ENCODE results near the gene CMTM8. TPM values are rescaled to one million over a fixed set of nuclear protein-coding genes. Genes with fewer than 3 reads are reported as not detected.

Gene CMTM8
- total RNA-seq, 1 donor from 2014 or later, result 1.6 TPM

GRCh38 chr3:32334675-32335074 is 96.2 kb downstream of the CMTM8 start:
- DNase-seq (ENCODE audit: low read depth in 2 of 2), result peak in 1 of 2 donors; percentile 44

GRCh38 chr3:32335365-32336112 is 97.1 kb downstream of the CMTM8 start:
- peak in 1 of 2 donors; percentile 21 for DNase-seq (ENCODE audit: low read depth in 2 of 2)

GRCh38 chr3:32336113-32336498 is 97.6 kb downstream of the CMTM8 start:
- DNase-seq (ENCODE audit: low read depth in 2 of 2), result no peak

GRCh38 chr3:32337505-32337904 is 99.0 kb downstream of the CMTM8 start:
- no peak for DNase-seq (ENCODE audit: low read depth in 2 of 2)

- DNase-seq (ENCODE audit: low read depth in 2 of 2), result peak; percentile 65 to 77
These were observed 101.6 kb downstream of the CMTM8 start for GRCh38 chr3:32340039-32340438.

- peak; percentile 32 to 62 for DNase-seq (ENCODE audit: low read depth in 2 of 2)
These were observed 102.3 kb downstream of the CMTM8 start for GRCh38 chr3:32340611-32341365.

GRCh38 chr3:32347343-32348125 is 109.1 kb downstream of the CMTM8 start:
- DNase-seq (ENCODE audit: low read depth in 2 of 2), result no peak

GRCh38 chr3:32349184-32349583 is 110.7 kb downstream of the CMTM8 start:
- no peak for DNase-seq (ENCODE audit: low read depth in 2 of 2)

GRCh38 chr3:32352563-32352962 is 114.1 kb downstream of the CMTM8 start:
- no peak for DNase-seq (ENCODE audit: low read depth in 2 of 2)

- no peak for DNase-seq (ENCODE audit: low read depth in 2 of 2)
These were observed 114.9 kb downstream of the CMTM8 start for GRCh38 chr3:32353351-32353750.

GRCh38 chr3:32354362-32354778 is 115.9 kb downstream of the CMTM8 start:
- peak; percentile 65 to 75 for DNase-seq (ENCODE audit: low read depth in 2 of 2)

GRCh38 chr3:32355751-32356291 is 117.3 kb downstream of the CMTM8 start:
- DNase-seq (ENCODE audit: low read depth in 2 of 2), result peak in 1 of 2 donors; percentile 53

GRCh38 chr3:32359766-32360492 is 121.4 kb downstream of the CMTM8 start:
- DNase-seq (ENCODE audit: low read depth in 2 of 2), result no peak

GRCh38 chr3:32360493-32360827 is 122.0 kb downstream of the CMTM8 start:
- no peak for DNase-seq (ENCODE audit: low read depth in 2 of 2)

GRCh38 chr3:32366638-32367397 is 128.3 kb downstream of the CMTM8 start:
- peak in 1 of 2 donors; percentile 57 for DNase-seq (ENCODE audit: low read depth in 2 of 2)

- DNase-seq (ENCODE audit: low read depth in 2 of 2), result no peak
These were observed 129.0 kb downstream of the CMTM8 start for GRCh38 chr3:32367442-32367841.

- DNase-seq (ENCODE audit: low read depth in 2 of 2), result no peak
These were observed 133.2 kb downstream of the CMTM8 start for GRCh38 chr3:32371461-32372212.

- DNase-seq (ENCODE audit: low read depth in 2 of 2), result no peak
These were observed 133.7 kb downstream of the CMTM8 start for GRCh38 chr3:32372213-32372490.

- DNase-seq (ENCODE audit: low read depth in 2 of 2), result no peak
These were observed 134.8 kb downstream of the CMTM8 start for GRCh38 chr3:32373276-32373675.

GRCh38 chr3:32373844-32374243 is 135.4 kb downstream of the CMTM8 start:
- DNase-seq (ENCODE audit: low read depth in 2 of 2), result no peak
